ENCODE results near the gene OR4D10. TPM values are rescaled to one million over a fixed set of nuclear protein-coding genes. Genes with fewer than 3 reads are reported as not detected.
"Not testable (repeated sequence)": the region's sequence is repeated elsewhere in the genome, so short reads cannot be mapped to it uniquely, and the experiment has no call there.

OR4D10 gene
- total RNA-seq, 6 donors from 2014 or later, result not detected

GRCh38 chr11:59480359-59480758, 7.2 kb downstream of the OR4D10 start:
- H3K27ac ChIP-seq, result no peak overlapping the region
- no peak for DNase-seq
- no peaks in the 10 kb centered on the region for H3K36me3 ChIP-seq
- H3K27me3 ChIP-seq, result no peaks in the 10 kb centered on the region
- H3K4me1 ChIP-seq, result no peaks in the 10 kb centered on the region
- no peak overlapping the region for H3K4me3 ChIP-seq
- no peak for TF ChIP-seq CTCF (IDR thresholded peaks at IDR 0.05)
- no peak for TF ChIP-seq POLR2AphosphoS5 (IDR thresholded peaks at IDR 0.05)
- no peak for TF ChIP-seq POLR2A (IDR thresholded peaks at IDR 0.05)
- TF ChIP-seq EP300 (IDR thresholded peaks at IDR 0.05), result no peak
- 79 to 87% methylated on average over 3 of the region's 3 CpGs for WGBS, 2 donors
- no peak for ATAC-seq (ENCODE audit: low FRiP score in 2 of 2)
- H3K9me3 ChIP-seq, result no peaks in the 10 kb centered on the region

GRCh38 chr11:59501931-59502330, 28.8 kb downstream of the OR4D10 start:
- Histone ChIP-seq H3K36me3 (no peaks in the 10 kb centered on the region), H3K9me3 (no peaks in the 10 kb centered on the region), H3K4me1 (no peaks in the 10 kb centered on the region), H3K27ac (no peak overlapping the region), H3K27me3 (no peaks in the 10 kb centered on the region), H3K4me3 (no peak overlapping the region)
- 38 to 86% methylated on average over 1 of the region's 1 CpG for WGBS, 2 donors
- DNase-seq (no peak), ATAC-seq (ENCODE audit: low FRiP score in 2 of 2) (no peak)
- no peak for TF ChIP-seq EP300 (IDR thresholded peaks at IDR 0.05)
- TF ChIP-seq POLR2A (IDR thresholded peaks at IDR 0.05), result no peak
- TF ChIP-seq CTCF (IDR thresholded peaks at IDR 0.05), result no peak
- no peak for TF ChIP-seq POLR2AphosphoS5 (IDR thresholded peaks at IDR 0.05)

- TF ChIP-seq POLR2AphosphoS5 (IDR thresholded peaks at IDR 0.05) (no peak), CTCF (IDR thresholded peaks at IDR 0.05) (no peak), POLR2A (IDR thresholded peaks at IDR 0.05) (no peak), EP300 (IDR thresholded peaks at IDR 0.05) (no peak)
- Histone ChIP-seq H3K4me3 (no peak within 1 kb of the TSS), H3K27me3 (no peaks in the 10 kb centered on the region), H3K36me3 (no peaks in the 10 kb centered on the region), H3K27ac (no peak within 1 kb of the TSS), H3K4me1 (no peaks in the 10 kb centered on the region), H3K9me3 (no peaks in the 10 kb centered on the region)
- ATAC-seq (ENCODE audit: low FRiP score in 2 of 2), result no peak
- DNase-seq, result no peak
Measured at GRCh38 chr11:59503276-59503675, 30.2 kb downstream of the OR4D10 start, which contains the start of gene OR4D11. TSS of gene OR4D11 (plus strand) at chr11:59503576. CDS start at chr11:59503576, 0 bp downstream.

- ATAC-seq (ENCODE audit: low FRiP score in 2 of 2), result peak in 1 of 2 donors; percentile 60
- Histone ChIP-seq H3K4me3 (peak within 1 kb of the TSS in 1 of 4 donors; percentile 23), H3K27ac (peak within 1 kb of the TSS; percentile 30 to 64 (median 56)), H3K36me3 (no peaks in the 10 kb centered on the region), H3K4me1 (peaks cover 0 to 14% (median 10%) of the 10 kb centered on the region in 4 donors), H3K27me3 (no peaks in the 10 kb centered on the region), H3K9me3 (no peaks in the 10 kb centered on the region)
- 16 to 29% methylated on average over 2 of the region's 2 CpGs for WGBS, 2 donors
- DNase-seq, result no peak
- TF ChIP-seq POLR2A (IDR thresholded peaks at IDR 0.05), result no peak
- TF ChIP-seq EP300 (IDR thresholded peaks at IDR 0.05), result peak in 1 of 4 donors; percentile 58
Measured at GRCh38 chr11:59510941-59511589, 38.0 kb downstream of the OR4D10 start, which contains the start of gene OR4D9. TSS of gene OR4D9 (plus strand) at chr11:59511539. CDS start at chr11:59514913, 3,374 bp downstream.

GRCh38 chr11:59511675-59512074, 38.6 kb downstream of the OR4D10 start:
- TF ChIP-seq EP300 (IDR thresholded peaks at IDR 0.05) (no peak), POLR2AphosphoS5 (IDR thresholded peaks at IDR 0.05) (no peak), POLR2A (IDR thresholded peaks at IDR 0.05) (no peak), CTCF (IDR thresholded peaks at IDR 0.05) (no peak)
- ATAC-seq (ENCODE audit: low FRiP score in 2 of 2) (no peak), DNase-seq (no peak)
- H3K36me3 ChIP-seq, result no peaks in the 10 kb centered on the region
- no peaks in the 10 kb centered on the region for H3K9me3 ChIP-seq
- peaks cover 0 to 14% (median 10%) of the 10 kb centered on the region in 4 donors for H3K4me1 ChIP-seq
- WGBS, 2 donors, result 65 to 75% methylated on average over 1 of the region's 1 CpG
- H3K27ac ChIP-seq, result no peak overlapping the region
- H3K27me3 ChIP-seq, result no peaks in the 10 kb centered on the region
- H3K4me3 ChIP-seq, result no peak overlapping the region

- ATAC-seq (ENCODE audit: low FRiP score in 2 of 2); H3K27me3 ChIP-seq; H3K36me3 ChIP-seq; DNase-seq; H3K4me3 ChIP-seq; H3K9me3 ChIP-seq; H3K27ac ChIP-seq; H3K4me1 ChIP-seq: not testable (repeated sequence)
- WGBS, 2 donors, result 55 to 65% methylated on average over 2 of the region's 2 CpGs
Measured at GRCh38 chr11:59520139-59520538, 47.0 kb downstream of the OR4D10 start.
